Tibial nerve (tissue), 4 donors: ENCODE measurements around the gene PANX2. TPM values are rescaled to one million over a fixed set of nuclear protein-coding genes. Genes with fewer than 3 reads are reported as not detected.

Experiments used
- DNase-seq, 2 donors: peaks; one replicate each; pipeline ENCODE4 v3.0.0-alpha.2; 2019; ENCODE audit warnings: low spot score in 2 of 2
- H3K27ac ChIP-seq, 4 donors: fragments of 200-600 bp; sonication (generic) in 3 of 4; one replicate each; pipeline ENCODE4 v1.5.1; 2017 to 2019; ENCODE audit warnings: mild to moderate bottlenecking in 1 of 4
- H3K27me3 ChIP-seq, 2 donors: fragments of 200-600 bp; sonication (generic) in 1 of 2; one replicate each; pipeline versions ENCODE4 v1.5.1 to v1.6.0; 2017 to 2019
- H3K36me3 ChIP-seq, 3 donors: fragments of 200-600 bp; sonication (generic); one replicate each; pipeline ENCODE4 v1.5.1; 2018 to 2019
- H3K4me1 ChIP-seq, 4 donors: fragments of 200-600 bp; sonication (generic) in 3 of 4; one replicate each; pipeline ENCODE4 v1.5.1; 2017 to 2019
- H3K4me3 ChIP-seq, 4 donors: fragments of 200-600 bp; sonication (generic) in 3 of 4; one replicate each; pipeline ENCODE4 v1.5.1; 2017 to 2019; ENCODE audit warnings: mild to moderate bottlenecking in 1 of 4, moderate library complexity in 1 of 4
- H3K9me3 ChIP-seq, 4 donors: fragments of 200-600 bp; sonication (generic) in 3 of 4; one replicate each; pipeline ENCODE4 v1.5.1; 2017 to 2019
- EP300 ChIP-seq, 2 donors: sonication (generic); formaldehyde crosslinking; IDR thresholded peaks; one replicate each; pipeline ENCODE4 v1.6.1; 2017; ENCODE audit warnings: antibody characterized with exemption in 2 of 2, mild to moderate bottlenecking in 1 of 2
- POLR2A ChIP-seq, 2 donors: fragments of 450-650 bp; IDR thresholded peaks; one replicate each; pipeline ENCODE4 v1.6.1; 2017; ENCODE audit warnings: antibody characterized with exemption in 2 of 2, mild to moderate bottlenecking in 2 of 2, moderate library complexity in 2 of 2
- WGBS, 2 donors: methylation state at CpG; one replicate each; pipeline ENCODE4 v1.1.5; 2018; 5-methylcytosine and 5-hydroxymethylcytosine counted together
- total RNA-seq, 4 donors: library from RNA; depleted of rRNA; stranded (reverse); fragments of >200 nt; gene quantifications; one replicate each; pipeline ENCODE4 v1.1.0, GENCODE V29; 2016
- TF ChIP-seq, protein P1 (sequence below), 5 experiments: fragments of 200-600 bp in 3 of 5; fragments of 450-650 bp in 2 of 5; sonication (generic) in 3 of 5; IDR thresholded peaks; one replicate each; pipeline ENCODE4 v1.5.1; 2016 to 2019; ENCODE audit warnings: antibody characterized with exemption in 5 of 5, mild to moderate bottlenecking in 3 of 5, moderate library complexity in 2 of 5

The PANX2 gene
- total RNA-seq, 4 donors from 2014 or later: 0.30 TPM; not detected in 3

DNA sequence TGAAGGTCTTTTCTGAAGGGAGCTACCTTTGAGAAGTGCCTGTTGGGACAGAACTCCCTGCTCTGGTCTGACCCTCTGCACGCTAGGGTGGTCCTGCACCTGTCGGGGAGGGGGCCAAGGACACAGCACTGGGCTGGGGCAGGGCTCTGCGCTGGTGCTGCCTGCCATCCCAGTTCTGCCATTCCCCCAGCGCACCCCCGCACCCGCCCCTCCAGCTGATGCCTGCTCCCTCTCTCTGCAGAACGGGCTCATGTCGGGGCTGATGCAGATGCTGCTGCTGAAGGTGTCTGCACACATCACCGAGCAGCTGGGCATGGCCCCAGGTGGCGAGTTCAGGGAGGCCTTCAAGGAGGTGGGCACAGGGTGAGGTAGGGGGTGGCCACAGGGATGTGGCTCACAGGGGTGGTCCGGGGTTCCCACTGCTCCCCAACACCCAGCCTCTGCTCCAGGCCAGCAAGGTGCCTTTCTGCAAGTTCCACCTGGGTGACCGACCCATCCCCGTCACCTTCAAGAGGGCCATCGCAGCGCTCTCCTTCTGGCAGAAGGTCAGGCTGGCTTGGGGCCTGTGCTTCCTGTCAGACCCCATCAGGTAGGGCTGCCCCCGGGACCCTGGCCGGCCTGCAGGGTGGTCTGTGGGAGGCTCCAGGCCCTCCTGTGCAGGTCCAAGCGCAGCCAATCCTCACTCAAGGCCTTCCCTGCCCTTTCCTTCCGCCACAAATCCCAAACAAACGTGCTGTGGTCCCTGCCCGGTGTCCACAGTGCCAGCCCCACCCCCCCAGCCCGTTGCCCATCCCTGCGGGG is 26.7 kb downstream of the PANX2 start:
- no peaks in the 10 kb centered on the region for H3K9me3 ChIP-seq
- peaks cover 0 to 65% (median 7%) of the 10 kb centered on the region in 3 donors for H3K36me3 ChIP-seq
- H3K27me3 ChIP-seq: no peaks in the 10 kb centered on the region
- TF ChIP-seq POLR2A (IDR thresholded peaks at IDR 0.05): no peak
- peaks cover 0 to 26% (median 20%) of the 10 kb centered on the region in 4 donors for H3K4me1 ChIP-seq
- DNase-seq: no peak
- WGBS, 2 donors: 82% methylated on average over 16 to 19 of the region's 23 CpGs
- no peak overlapping the region for H3K27ac ChIP-seq
- no peak overlapping the region for H3K4me3 ChIP-seq

DNA sequence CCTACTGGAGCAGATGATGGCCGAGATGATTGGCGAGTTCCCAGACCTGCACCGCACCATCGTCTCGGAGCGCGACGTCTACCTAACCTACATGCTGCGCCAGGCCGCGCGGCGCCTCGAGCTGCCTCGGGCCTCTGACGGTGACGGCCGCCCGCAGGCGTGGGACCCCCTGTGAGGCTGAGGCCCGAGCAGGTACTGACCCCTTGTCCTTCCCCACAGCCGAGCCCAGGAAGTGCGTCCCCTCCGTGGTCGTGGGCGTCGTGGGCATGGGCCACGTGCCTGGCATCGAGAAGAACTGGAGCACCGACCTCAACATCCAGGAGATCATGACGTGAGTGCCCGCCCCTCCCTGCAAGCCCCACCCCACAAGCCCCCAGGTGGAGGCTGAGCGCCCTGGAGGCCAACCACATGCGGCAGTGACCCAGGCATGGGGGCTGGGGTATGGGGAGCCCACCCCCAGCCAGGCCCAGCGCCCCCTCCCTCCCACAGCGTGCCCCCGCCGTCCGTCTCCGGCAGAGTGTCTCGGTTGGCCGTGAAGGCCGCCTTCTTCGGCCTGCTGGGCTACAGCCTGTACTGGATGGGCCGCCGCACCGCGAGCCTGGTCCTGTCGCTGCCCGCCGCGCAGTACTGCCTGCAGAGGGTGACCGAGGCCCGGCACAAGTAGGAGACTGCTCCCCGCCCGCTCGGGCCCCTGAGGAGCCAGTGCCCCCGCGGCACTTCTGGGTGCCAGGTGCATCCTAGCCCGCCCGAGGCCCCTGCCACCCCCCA is 27.5 kb downstream of the PANX2 start:
- TF ChIP-seq, protein P1, sequence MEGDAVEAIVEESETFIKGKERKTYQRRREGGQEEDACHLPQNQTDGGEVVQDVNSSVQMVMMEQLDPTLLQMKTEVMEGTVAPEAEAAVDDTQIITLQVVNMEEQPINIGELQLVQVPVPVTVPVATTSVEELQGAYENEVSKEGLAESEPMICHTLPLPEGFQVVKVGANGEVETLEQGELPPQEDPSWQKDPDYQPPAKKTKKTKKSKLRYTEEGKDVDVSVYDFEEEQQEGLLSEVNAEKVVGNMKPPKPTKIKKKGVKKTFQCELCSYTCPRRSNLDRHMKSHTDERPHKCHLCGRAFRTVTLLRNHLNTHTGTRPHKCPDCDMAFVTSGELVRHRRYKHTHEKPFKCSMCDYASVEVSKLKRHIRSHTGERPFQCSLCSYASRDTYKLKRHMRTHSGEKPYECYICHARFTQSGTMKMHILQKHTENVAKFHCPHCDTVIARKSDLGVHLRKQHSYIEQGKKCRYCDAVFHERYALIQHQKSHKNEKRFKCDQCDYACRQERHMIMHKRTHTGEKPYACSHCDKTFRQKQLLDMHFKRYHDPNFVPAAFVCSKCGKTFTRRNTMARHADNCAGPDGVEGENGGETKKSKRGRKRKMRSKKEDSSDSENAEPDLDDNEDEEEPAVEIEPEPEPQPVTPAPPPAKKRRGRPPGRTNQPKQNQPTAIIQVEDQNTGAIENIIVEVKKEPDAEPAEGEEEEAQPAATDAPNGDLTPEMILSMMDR (IDR thresholded peaks at IDR 0.05): no peak
- TF ChIP-seq EP300 (IDR thresholded peaks at IDR 0.05): no peak
- no peak for TF ChIP-seq POLR2A (IDR thresholded peaks at IDR 0.05)
- DNase-seq: no peak
- H3K9me3 ChIP-seq: no peaks in the 10 kb centered on the region
- peaks cover 0 to 26% (median 22%) of the 10 kb centered on the region in 4 donors for H3K4me1 ChIP-seq
- no peak overlapping the region for H3K4me3 ChIP-seq
- 88 to 93% methylated on average over 12 to 56 of the region's 61 CpGs for WGBS, 2 donors
- peaks cover 0 to 62% (median 7%) of the 10 kb centered on the region in 3 donors for H3K36me3 ChIP-seq
- H3K27me3 ChIP-seq: no peaks in the 10 kb centered on the region
- no peak overlapping the region for H3K27ac ChIP-seq

DNA sequence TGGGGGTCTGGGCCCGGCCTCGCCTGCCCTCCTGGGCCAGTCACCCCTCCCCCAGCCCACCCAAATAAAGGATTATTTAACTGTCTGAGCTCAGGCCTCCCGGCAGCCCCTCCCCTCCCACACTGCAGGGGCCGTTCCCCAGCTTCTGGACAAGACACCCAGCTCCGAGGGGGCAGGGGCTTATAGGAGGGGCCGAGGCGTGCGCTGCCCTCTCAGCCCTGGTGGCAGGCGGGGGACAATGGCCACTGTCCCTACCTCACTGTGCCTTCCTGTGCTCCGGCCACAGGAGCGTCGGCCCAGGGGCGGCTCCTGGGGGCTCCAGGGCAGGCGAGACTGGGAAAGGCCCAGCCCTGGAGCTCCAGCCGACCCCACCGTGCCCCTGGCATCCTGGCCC is 28.1 kb downstream of the PANX2 start:
- H3K36me3 ChIP-seq: peaks cover 0 to 62% (median 7%) of the 10 kb centered on the region in 3 donors
- peaks cover 0 to 26% (median 19%) of the 10 kb centered on the region in 4 donors for H3K4me1 ChIP-seq
- no peaks in the 10 kb centered on the region for H3K9me3 ChIP-seq
- no peak overlapping the region for H3K27ac ChIP-seq
- WGBS, 2 donors: 77 to 88% methylated on average over 11 to 14 of the region's 16 CpGs
- TF ChIP-seq EP300 (IDR thresholded peaks at IDR 0.05) (no peak), POLR2A (IDR thresholded peaks at IDR 0.05) (no peak)
- TF ChIP-seq, protein P1 (IDR thresholded peaks at IDR 0.05): no peak
- no peaks in the 10 kb centered on the region for H3K27me3 ChIP-seq
- no peak overlapping the region for H3K4me3 ChIP-seq
- DNase-seq: no peak

DNA sequence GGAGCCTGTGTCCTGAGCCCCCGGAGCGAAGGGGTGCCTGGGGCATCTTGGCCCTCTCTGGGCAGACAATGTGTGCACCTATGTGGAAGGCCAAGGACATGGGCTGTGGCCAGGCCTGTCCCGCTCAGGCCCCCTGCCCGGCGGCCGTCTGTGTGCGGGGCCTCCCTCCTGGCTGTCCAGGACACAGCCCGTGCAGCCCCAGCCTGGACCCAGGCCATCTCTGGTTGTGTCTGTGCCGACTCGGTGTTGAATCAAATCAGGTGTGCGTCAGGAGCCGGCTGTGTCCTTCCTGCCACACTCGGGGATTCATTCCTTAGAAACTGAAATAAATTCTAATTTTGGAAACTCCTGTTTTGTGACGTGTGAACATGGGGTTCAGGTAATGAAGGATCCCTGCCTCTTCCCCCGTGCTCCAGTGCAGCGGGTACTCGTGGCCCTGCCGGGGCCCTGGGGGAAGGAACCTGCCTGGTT is 28.8 kb downstream of the PANX2 start:
- no peak for DNase-seq
- Histone ChIP-seq H3K9me3 (no peaks in the 10 kb centered on the region), H3K27me3 (no peaks in the 10 kb centered on the region), H3K36me3 (peaks cover 0 to 58% (median 4%) of the 10 kb centered on the region in 3 donors), H3K4me1 (peaks cover 0 to 27% (median 19%) of the 10 kb centered on the region in 4 donors), H3K4me3 (no peak overlapping the region), H3K27ac (peak overlapping the region in 2 of 4 donors; percentile 78 to 90)
- WGBS, 2 donors: 70 to 86% methylated on average over 18 of the region's 18 CpGs
- TF ChIP-seq, protein P1 (IDR thresholded peaks at IDR 0.05): no peak
- TF ChIP-seq EP300 (IDR thresholded peaks at IDR 0.05) (no peak), POLR2A (IDR thresholded peaks at IDR 0.05) (no peak)

DNA sequence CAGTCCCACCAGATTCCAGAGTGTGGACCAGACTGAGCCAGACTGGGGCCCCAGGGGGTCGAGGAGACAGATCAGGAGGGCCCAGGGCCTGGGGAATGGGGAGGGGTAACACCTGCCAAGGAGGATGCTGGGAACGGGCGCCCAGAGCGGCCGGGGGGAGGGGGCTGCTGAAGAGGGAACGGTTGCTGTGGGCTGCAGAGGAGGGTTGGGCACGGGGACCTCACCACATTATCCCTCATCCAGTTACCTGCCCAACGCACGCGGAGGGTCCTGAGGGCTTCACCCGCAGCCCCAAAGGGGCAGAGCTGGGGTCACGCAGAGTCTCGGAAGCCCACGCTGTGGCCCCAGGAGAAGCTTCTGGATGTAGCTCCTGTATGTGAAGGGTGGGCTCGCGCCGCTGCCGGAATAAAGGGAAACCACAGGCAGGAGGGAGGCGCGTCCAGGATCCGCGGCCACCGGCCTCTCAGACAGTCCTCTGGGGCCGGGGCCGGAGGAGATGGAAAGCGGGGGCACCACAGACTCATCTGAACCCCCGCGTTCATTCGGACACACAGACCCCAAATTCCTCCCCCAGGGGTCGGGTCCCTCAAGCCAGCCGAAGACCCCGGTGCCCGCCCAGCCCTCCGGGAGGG is 29.4 kb downstream of the PANX2 start:
- H3K4me1 ChIP-seq: peaks cover 0 to 34% (median 19%) of the 10 kb centered on the region in 4 donors
- H3K4me3 ChIP-seq: peak overlapping the region; percentile 57 to 80 (median 70)
- H3K27ac ChIP-seq: peak overlapping the region; percentile 69 to 92 (median 84)
- TF ChIP-seq, protein P1 (IDR thresholded peaks at IDR 0.05): no peak
- H3K27me3 ChIP-seq: no peaks in the 10 kb centered on the region
- DNase-seq: no peak
- peaks cover 0 to 51% (median 0%) of the 10 kb centered on the region in 3 donors for H3K36me3 ChIP-seq
- 9 to 19% methylated on average over 14 to 29 of the region's 34 CpGs for WGBS, 2 donors
- no peaks in the 10 kb centered on the region for H3K9me3 ChIP-seq
